Naive thymus-derived CD8-positive, alpha-beta T cell (primary cell): Measurements from ENCODE around the gene RPL15. TPM values are rescaled to one million over a fixed set of nuclear protein-coding genes. Genes with fewer than 3 reads are reported as not detected.
"Not testable (repeated sequence)": the region's sequence is repeated elsewhere in the genome, so short reads cannot be mapped to it uniquely, and the experiment has no call there.

ENCODE experiments used
- ATAC-seq, 2 donors: fragments of 150-1000 bp; cut with Tn5 transposase in 1 of 2; sonication (Bioruptor Pico), chemical (Tn5 transposase) in 1 of 2; 1 replicate in 1 of 2; 2 replicates in 1 of 2; pipeline ENCODE4 v1.10.0; 2021; ENCODE audit warnings: mild to moderate bottlenecking in 2 of 2, moderate library complexity in 2 of 2
- POLR2A ChIA-PET: fragments of 350-600 bp; sonication (Branson Sonifier 250); formaldehyde crosslinking; loops from one replicate; lab custom pipeline; 2021; ENCODE audit warnings: antibody characterized with exemption; lab: Charles Lee
- DNase-seq, 10 donors: peaks; one replicate each; pipeline versions ENCODE4 v3.0.0 to v3.0.0-alpha.2; 2020 to 2022
- H3K27ac Mint-ChIP-seq, 10 donors: one replicate each; pipeline ENCODE4 v1.8.0; 2020 to 2022; ENCODE audit warnings: mild to moderate bottlenecking in 10 of 10, mixed read lengths in 10 of 10, moderate library complexity in 4 of 10, inconsistent platforms in 1 of 10
- H3K27me3 Mint-ChIP-seq, 5 donors: one replicate each; pipeline ENCODE4 v1.8.0; 2021 to 2022; ENCODE audit warnings: mixed read lengths in 5 of 5
- H3K36me3 Mint-ChIP-seq, 3 donors: one replicate each; pipeline ENCODE4 v1.8.0; 2020 to 2022; ENCODE audit warnings: mixed read lengths in 3 of 3, mild to moderate bottlenecking in 2 of 3, inconsistent platforms in 1 of 3
- H3K4me1 Mint-ChIP-seq, 4 donors: one replicate each; pipeline ENCODE4 v1.8.0; 2021 to 2022; ENCODE audit warnings: mixed read lengths in 4 of 4
- H3K4me3 Mint-ChIP-seq, 10 donors: one replicate each; pipeline ENCODE4 v1.8.0; 2020 to 2022; ENCODE audit warnings: mild to moderate bottlenecking in 10 of 10, mixed read lengths in 10 of 10, moderate library complexity in 6 of 10, inconsistent platforms in 1 of 10
- H3K9me3 Mint-ChIP-seq, 9 donors: one replicate each; pipeline ENCODE4 v1.8.0; 2020 to 2022; ENCODE audit warnings: mixed read lengths in 9 of 9, mild to moderate bottlenecking in 3 of 9, inconsistent platforms in 1 of 9, moderate library complexity in 1 of 9
- polyA plus RNA-seq, 3 donors: library from polyadenylated mRNA; unstranded; fragments of 300-500 nt; fragmentation: Illumina TruSeq; gene quantifications; one replicate each; pipeline ENCODE4 v1.2.3, GENCODE V29; 2021
- total RNA-seq, 8 experiments: library from RNA in 2 of 8; stranded (reverse) in 2 of 8; gene quantifications; one replicate each; pipeline ENCODE4 v1.2.3 and lab custom pipeline; 2021 to 2026

Gene RPL15
- total and polyA plus RNA-seq, 5 experiments from 2014 or later = 2,184 to 6,458 (median 5,952) TPM

GRCh38 chr3:23918331-23918730, 1.4 kb downstream of the RPL15 start:
- Mint-ChIP-seq H3K4me1 (peaks cover 30 to 61% (median 49%) of the 10 kb centered on the region in 4 donors), H3K27ac (peak overlapping the region; percentile 96 to 99 (median 98)), H3K4me3 (peak overlapping the region; percentile 95 to 99 (median 98)), H3K36me3 (peaks cover 9 to 61% (median 11%) of the 10 kb centered on the region in 3 donors)
- not testable (repeated sequence) for H3K27me3 Mint-ChIP-seq, DNase-seq, H3K9me3 Mint-ChIP-seq, ATAC-seq
- POLR2A ChIA-PET = interaction anchor here (0.8 to 4.2 kb wide), 4 partner anchors 9 to 72 kb away, joined by 3 to 105 read pairs (median 6); partner anchors contain the start of gene NR1D2

- no peaks in the 10 kb centered on the region for H3K27me3 Mint-ChIP-seq
- POLR2A ChIA-PET = interaction anchor here (0.7 kb wide), 1 partner anchor 25 kb away, joined by 3 read pairs; no protein-coding TSS in a partner anchor
- peaks cover 9 to 66% (median 11%) of the 10 kb centered on the region in 3 donors for H3K36me3 Mint-ChIP-seq
- no peak for ATAC-seq
- no peaks in the 10 kb centered on the region for H3K9me3 Mint-ChIP-seq
- peak overlapping the region in 9 of 10 donors; percentile 8 to 99 (median 22) for H3K4me3 Mint-ChIP-seq
- H3K27ac Mint-ChIP-seq = peak overlapping the region in 7 of 10 donors; percentile 2 to 96 (median 34)
- peaks cover 27 to 64% (median 46%) of the 10 kb centered on the region in 4 donors for H3K4me1 Mint-ChIP-seq
- DNase-seq = no peak
Observed at GRCh38 chr3:23919628-23920027, 2.7 kb downstream of the RPL15 start.

- Mint-ChIP-seq H3K9me3 (no peaks in the 10 kb centered on the region), H3K4me1 (peaks cover 27 to 58% (median 41%) of the 10 kb centered on the region in 4 donors), H3K4me3 (peak overlapping the region in 9 of 10 donors; percentile 8 to 99 (median 16)), H3K27me3 (no peaks in the 10 kb centered on the region), H3K27ac (peak overlapping the region; percentile 1 to 83 (median 49)), H3K36me3 (peaks cover 9 to 66% (median 11%) of the 10 kb centered on the region in 3 donors)
- POLR2A ChIA-PET = interaction anchor here (0.7 kb wide), 1 partner anchor 24 kb away, joined by 3 read pairs; no protein-coding TSS in a partner anchor
- ATAC-seq = no peak
- no peak for DNase-seq
Observed at GRCh38 chr3:23920151-23920655, 3.3 kb downstream of the RPL15 start.

- no peak for ATAC-seq
- Mint-ChIP-seq H3K4me1 (peaks cover 21 to 49% (median 32%) of the 10 kb centered on the region in 4 donors), H3K27me3 (no peaks in the 10 kb centered on the region), H3K4me3 (no peak overlapping the region), H3K36me3 (peaks cover 9 to 66% (median 11%) of the 10 kb centered on the region in 3 donors), H3K27ac (peak overlapping the region in 9 of 10 donors; percentile 2 to 83 (median 72)), H3K9me3 (no peaks in the 10 kb centered on the region)
- POLR2A ChIA-PET = interaction anchor here (1.1 kb wide), 1 partner anchor 23 kb away, joined by 3 read pairs; no protein-coding TSS in a partner anchor
- no peak for DNase-seq
Observed at GRCh38 chr3:23921052-23921511, 4.2 kb downstream of the RPL15 start.

GRCh38 chr3:23923786-23924185, 6.9 kb downstream of the RPL15 start:
- H3K36me3 Mint-ChIP-seq = peaks cover 0 to 51% (median 5%) of the 10 kb centered on the region in 3 donors
- peak overlapping the region in 3 of 10 donors; percentile 26 to 73 (median 51) for H3K27ac Mint-ChIP-seq
- peaks cover 10 to 29% (median 17%) of the 10 kb centered on the region in 4 donors for H3K4me1 Mint-ChIP-seq
- no peaks in the 10 kb centered on the region for H3K9me3 Mint-ChIP-seq
- H3K4me3 Mint-ChIP-seq = no peak overlapping the region
- ATAC-seq = no peak
- POLR2A ChIA-PET = interaction anchor here (1.2 to 1.4 kb wide), 3 partner anchors 17 to 23 kb away, joined by 4 to 5 read pairs (median 4); no protein-coding TSS in a partner anchor
- DNase-seq = no peak
- no peaks in the 10 kb centered on the region for H3K27me3 Mint-ChIP-seq

GRCh38 chr3:23926246-23926645, 9.3 kb downstream of the RPL15 start:
- POLR2A ChIA-PET = interaction anchor here (3.5 kb wide), 1 partner anchor 9 kb away, joined by 24 read pairs; the partner anchor contains the start of genes NKIRAS1 and RPL15
- ATAC-seq (no peak), DNase-seq (no peak)
- Mint-ChIP-seq H3K4me1 (peaks cover 0 to 8% (median 2%) of the 10 kb centered on the region in 4 donors), H3K36me3 (peaks cover 0 to 26% (median 0%) of the 10 kb centered on the region in 3 donors), H3K27me3 (no peaks in the 10 kb centered on the region), H3K9me3 (no peaks in the 10 kb centered on the region), H3K4me3 (no peak overlapping the region), H3K27ac (peak overlapping the region in 3 of 10 donors; percentile 19 to 72 (median 55))

GRCh38 chr3:23926736-23927135, 9.8 kb downstream of the RPL15 start:
- no peak for ATAC-seq

GRCh38 chr3:23928524-23928923, 11.6 kb downstream of the RPL15 start:
- no peak overlapping the region for H3K4me3 Mint-ChIP-seq
- peaks cover 0 to 7% (median 0%) of the 10 kb centered on the region in 3 donors for H3K36me3 Mint-ChIP-seq
- no peak for ATAC-seq
- no peak for DNase-seq
- H3K27me3 Mint-ChIP-seq = peaks cover 0 to 2% (median 0%) of the 10 kb centered on the region in 5 donors
- H3K9me3 Mint-ChIP-seq = no peaks in the 10 kb centered on the region
- peak overlapping the region in 1 of 10 donors; percentile 19 for H3K27ac Mint-ChIP-seq
- POLR2A ChIA-PET = interaction anchor here (3.5 kb wide), 1 partner anchor 12 kb away, joined by 24 read pairs; the partner anchor contains the start of genes NKIRAS1 and RPL15
- peaks cover 0 to 16% (median 6%) of the 10 kb centered on the region in 4 donors for H3K4me1 Mint-ChIP-seq

More at GRCh38 chr3:23926736-23927135, 9.8 kb downstream of the RPL15 start:
- Mint-ChIP-seq H3K4me1 (peaks cover 0 to 11% (median 4%) of the 10 kb centered on the region in 4 donors), H3K36me3 (peaks cover 0 to 21% (median 0%) of the 10 kb centered on the region in 3 donors), H3K9me3 (no peaks in the 10 kb centered on the region), H3K27ac (peak overlapping the region in 2 of 10 donors; percentile 55 to 72), H3K27me3 (peaks cover 0 to 2% (median 0%) of the 10 kb centered on the region in 5 donors), H3K4me3 (no peak overlapping the region)
- POLR2A ChIA-PET = interaction anchor here (0.8 to 3.5 kb wide), 3 partner anchors 9 to 12 kb away, joined by 3 to 24 read pairs (median 3); partner anchors contain the start of genes NKIRAS1 and RPL15
- no peak for DNase-seq

GRCh38 chr3:23931597-23931996, 14.7 kb downstream of the RPL15 start:
- POLR2A ChIA-PET = no interaction called here
- peak overlapping the region in 2 of 10 donors; percentile 4 to 82 for H3K27ac Mint-ChIP-seq
- no peak for ATAC-seq
- peaks cover 0 to 11% (median 5%) of the 10 kb centered on the region in 4 donors for H3K4me1 Mint-ChIP-seq
- no peaks in the 10 kb centered on the region for H3K9me3 Mint-ChIP-seq
- no peak overlapping the region for H3K4me3 Mint-ChIP-seq
- H3K27me3 Mint-ChIP-seq = peaks cover 0 to 4% (median 0%) of the 10 kb centered on the region in 5 donors
- no peak for DNase-seq
- H3K36me3 Mint-ChIP-seq = peaks cover 0 to 4% (median 0%) of the 10 kb centered on the region in 3 donors

- Mint-ChIP-seq H3K4me1 (peaks cover 0 to 11% (median 5%) of the 10 kb centered on the region in 4 donors), H3K36me3 (peaks cover 0 to 4% (median 0%) of the 10 kb centered on the region in 3 donors), H3K4me3 (no peak overlapping the region), H3K27ac (no peak overlapping the region), H3K9me3 (no peaks in the 10 kb centered on the region), H3K27me3 (peaks cover 0 to 4% (median 0%) of the 10 kb centered on the region in 5 donors)
- ATAC-seq (no peak), DNase-seq (no peak)
- POLR2A ChIA-PET = no interaction called here
Observed at GRCh38 chr3:23932571-23932970, 15.6 kb downstream of the RPL15 start.

- Mint-ChIP-seq H3K9me3 (peaks cover 0 to 7% (median 0%) of the 10 kb centered on the region in 9 donors), H3K4me3 (no peak overlapping the region), H3K27ac (no peak overlapping the region), H3K36me3 (peaks cover 0 to 10% (median 0%) of the 10 kb centered on the region in 3 donors), H3K27me3 (peaks cover 0 to 4% (median 0%) of the 10 kb centered on the region in 5 donors), H3K4me1 (peaks cover 0 to 11% (median 5%) of the 10 kb centered on the region in 4 donors)
- POLR2A ChIA-PET = no interaction called here
- no peak for DNase-seq
- ATAC-seq = no peak
Observed at GRCh38 chr3:23934253-23934652, 17.3 kb downstream of the RPL15 start.

GRCh38 chr3:23937296-23937695, 20.4 kb downstream of the RPL15 start:
- POLR2A ChIA-PET = no interaction called here
- Mint-ChIP-seq H3K9me3 (peaks cover 0 to 7% (median 0%) of the 10 kb centered on the region in 9 donors), H3K27ac (no peak overlapping the region), H3K4me3 (no peak overlapping the region), H3K4me1 (peaks cover 0 to 3% (median 0%) of the 10 kb centered on the region in 4 donors), H3K27me3 (peaks cover 0 to 1% (median 0%) of the 10 kb centered on the region in 5 donors), H3K36me3 (peaks cover 0 to 10% (median 0%) of the 10 kb centered on the region in 3 donors)
- DNase-seq = no peak
- ATAC-seq = no peak
